ENCODE results near the gene RNF145. TPM values are rescaled to one million over a fixed set of nuclear protein-coding genes. Genes with fewer than 3 reads are reported as not detected.

The RNF145 gene
- total and polyA plus RNA-seq, 2 of the 13 experiments (the other 11 are each of a cell fraction or from before 2014, with no cell fraction given) = 24.6 TPM

- no TSS peak for BruUV-seq (replicated peaks)
- ATAC-seq = peak; percentile 93
- in situ Hi-C loops (cut with HindIII; ENCODE audit: extremely low pct_ligation_motif_present, low pct_unique_long_range_greater_than_20kb) = no loop called here
- Histone ChIP-seq H3K4me3 (replicated peaks in 1 of 3; ENCODE audit: insufficient read depth in 1 of 3, low read depth in 2 of 3, low read length in 3 of 3) (no peak overlapping the region), H2AFZ (ENCODE audit: low read length) (no peak overlapping the region), H3K36me3 (replicated peaks in 1 of 2; ENCODE audit: control insufficient read depth in 1 of 2, insufficient read depth in 2 of 2, low read length in 2 of 2) (no peaks in the 10 kb centered on the region), H3K79me2 (ENCODE audit: insufficient read depth, low read length) (no peaks in the 10 kb centered on the region), H3K9ac (ENCODE audit: insufficient read depth, low read depth, low read length) (no peak overlapping the region), H3K4me2 (ENCODE audit: low read depth, low read length) (peak overlapping the region; percentile 56; the same call in 1 of the 2 replicates), H4K20me1 (ENCODE audit: insufficient read depth, low read length) (no peaks in the 10 kb centered on the region), H3K27ac (ENCODE audit: extremely low read length, insufficient read depth, low read length) (no peak overlapping the region), H3K4me1 (ENCODE audit: insufficient read depth, low read length) (peaks cover 28% of the 10 kb centered on the region), H3K27me3 (ENCODE audit: control insufficient read depth in 1 of 2, insufficient read depth in 2 of 2, low read length in 2 of 2) (no peaks in the 10 kb centered on the region; a peak in 1 of 5 replicates), H3K9me3 (ENCODE audit: low read length) (no peaks in the 10 kb centered on the region)
- POLR2A ChIA-PET = no interaction called here
- 5% methylated on average over 6 of the region's 6 CpGs for whole genome bisulfite sequencing (ENCODE audit: low lambda C conversion rate)
- intact Hi-C loops (cut with micrococcal nuclease; ENCODE audit: unreplicated experiment) = no loop called here
- FAIRE-seq = peak; percentile 88
- DNase-seq (ENCODE audit: low spot score) = peak; percentile 73
- CTCF ChIA-PET (ENCODE audit: low intra/inter-chr PET ratio, low total read pairs) = no interaction called here
- TF ChIP-seq TFDP2 (CRISPR knock-in tag; IDR thresholded peaks at IDR 0.05) (no peak), ZNF652 (CRISPR knock-in tag; IDR thresholded peaks at IDR 0.05; ENCODE audit: borderline replicate concordance, low read depth) (no peak), HMG20A (CRISPR knock-in tag; IDR thresholded peaks at IDR 0.05; ENCODE audit: borderline replicate concordance) (peak; percentile 80), KLF12 (CRISPR knock-in tag; IDR thresholded peaks at IDR 0.05; ENCODE audit: borderline replicate concordance) (no peak), ATM (IDR thresholded peaks at IDR 0.05; ENCODE audit: borderline replicate concordance) (no peak), ZNF383 (CRISPR knock-in tag; IDR thresholded peaks at IDR 0.05; ENCODE audit: borderline replicate concordance) (no peak), ZNF598 (CRISPR knock-in tag; IDR thresholded peaks at IDR 0.05; ENCODE audit: borderline replicate concordance) (no peak), TIGD3 (CRISPR knock-in tag; IDR thresholded peaks at IDR 0.05; ENCODE audit: borderline replicate concordance) (no peak), PATZ1 (CRISPR knock-in tag; IDR thresholded peaks at IDR 0.05) (peak; percentile 74), SOX6 (IDR thresholded peaks at IDR 0.05) (no peak), SOX6 (CRISPR knock-in tag; IDR thresholded peaks at IDR 0.05) (peak; percentile 83), HOXA3 (CRISPR knock-in tag; IDR thresholded peaks at IDR 0.05) (peak; percentile 44), ZNF563 (CRISPR knock-in tag; IDR thresholded peaks at IDR 0.05) (no peak), ZSCAN20 (CRISPR knock-in tag; IDR thresholded peaks at IDR 0.05; ENCODE audit: borderline replicate concordance) (no peak), NCOR1 (IDR thresholded peaks at IDR 0.05; ENCODE audit: borderline replicate concordance, low read length) (peak; percentile 67), ZNF350 (CRISPR knock-in tag; IDR thresholded peaks at IDR 0.05; ENCODE audit: borderline replicate concordance, low read depth) (no peak), YY1 (IDR thresholded peaks at IDR 0.05; ENCODE audit: insufficient read depth, insufficient replicate concordance, low read depth, low read length) (no peak), ZSCAN12 (CRISPR knock-in tag; IDR thresholded peaks at IDR 0.05) (no peak), NFE2L2 (IDR thresholded peaks at IDR 0.05; ENCODE audit: low read length) (no peak)
Measured at GRCh38 chr5:159257629-159258283, 48.4 kb upstream of the RNF145 start.

All from HepG2 (cell line).